ENCODE measurements around the gene ATP9B. TPM values are rescaled to one million over a fixed set of nuclear protein-coding genes. Genes with fewer than 3 reads are reported as not detected.
"Not testable (repeated sequence)": the region's sequence is repeated elsewhere in the genome, so short reads cannot be mapped to it uniquely, and the experiment has no call there.

ATP9B gene
- total and polyA plus RNA-seq, 7 donors: 6.5 to 66.5 (median 28.1) TPM

DNA sequence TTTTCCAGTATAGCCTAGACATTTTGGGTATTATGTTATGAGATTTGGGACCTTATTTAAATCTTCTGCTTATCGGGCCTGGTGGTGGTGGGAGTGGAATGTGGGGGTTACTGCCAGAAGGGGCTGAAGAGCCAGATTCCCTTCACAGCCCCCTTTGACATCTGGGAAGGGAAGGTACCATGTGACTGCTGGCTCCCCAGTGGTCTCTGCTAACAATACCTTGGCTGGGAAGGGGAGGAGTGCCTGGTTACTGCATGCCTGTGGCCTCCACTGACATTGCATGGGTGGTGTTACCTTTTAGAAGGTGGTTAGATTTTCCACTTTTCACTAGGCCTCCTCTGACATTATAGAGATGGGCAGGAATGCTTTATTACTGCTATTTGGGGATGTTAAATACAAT, 8.0 kb downstream of the ATP9B start:
- no peak overlapping the region for H3K27ac ChIP-seq
- H3K4me1 ChIP-seq: peaks cover 0 to 8% (median 0%) of the 10 kb centered on the region in 4 donors
- no peaks in the 10 kb centered on the region for H3K27me3 ChIP-seq
- no peak for DNase-seq
- peaks cover 0 to 9% (median 0%) of the 10 kb centered on the region in 4 donors for H3K36me3 ChIP-seq
- WGBS, 2 donors: 85 to 94% methylated on average over 1 of the region's 1 CpG
- H3K4me3 ChIP-seq: no peak overlapping the region
- H3K9me3 ChIP-seq: no peaks in the 10 kb centered on the region
- TF ChIP-seq POLR2AphosphoS5 (IDR thresholded peaks at IDR 0.05): no peak
- TF ChIP-seq POLR2A (IDR thresholded peaks at IDR 0.05): no peak
- TF ChIP-seq, protein P1, sequence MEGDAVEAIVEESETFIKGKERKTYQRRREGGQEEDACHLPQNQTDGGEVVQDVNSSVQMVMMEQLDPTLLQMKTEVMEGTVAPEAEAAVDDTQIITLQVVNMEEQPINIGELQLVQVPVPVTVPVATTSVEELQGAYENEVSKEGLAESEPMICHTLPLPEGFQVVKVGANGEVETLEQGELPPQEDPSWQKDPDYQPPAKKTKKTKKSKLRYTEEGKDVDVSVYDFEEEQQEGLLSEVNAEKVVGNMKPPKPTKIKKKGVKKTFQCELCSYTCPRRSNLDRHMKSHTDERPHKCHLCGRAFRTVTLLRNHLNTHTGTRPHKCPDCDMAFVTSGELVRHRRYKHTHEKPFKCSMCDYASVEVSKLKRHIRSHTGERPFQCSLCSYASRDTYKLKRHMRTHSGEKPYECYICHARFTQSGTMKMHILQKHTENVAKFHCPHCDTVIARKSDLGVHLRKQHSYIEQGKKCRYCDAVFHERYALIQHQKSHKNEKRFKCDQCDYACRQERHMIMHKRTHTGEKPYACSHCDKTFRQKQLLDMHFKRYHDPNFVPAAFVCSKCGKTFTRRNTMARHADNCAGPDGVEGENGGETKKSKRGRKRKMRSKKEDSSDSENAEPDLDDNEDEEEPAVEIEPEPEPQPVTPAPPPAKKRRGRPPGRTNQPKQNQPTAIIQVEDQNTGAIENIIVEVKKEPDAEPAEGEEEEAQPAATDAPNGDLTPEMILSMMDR (IDR thresholded peaks at IDR 0.05): no peak
- no peak for TF ChIP-seq EP300 (IDR thresholded peaks at IDR 0.05)
- intact Hi-C loops (cut with DNase I): no loop called here

DNA sequence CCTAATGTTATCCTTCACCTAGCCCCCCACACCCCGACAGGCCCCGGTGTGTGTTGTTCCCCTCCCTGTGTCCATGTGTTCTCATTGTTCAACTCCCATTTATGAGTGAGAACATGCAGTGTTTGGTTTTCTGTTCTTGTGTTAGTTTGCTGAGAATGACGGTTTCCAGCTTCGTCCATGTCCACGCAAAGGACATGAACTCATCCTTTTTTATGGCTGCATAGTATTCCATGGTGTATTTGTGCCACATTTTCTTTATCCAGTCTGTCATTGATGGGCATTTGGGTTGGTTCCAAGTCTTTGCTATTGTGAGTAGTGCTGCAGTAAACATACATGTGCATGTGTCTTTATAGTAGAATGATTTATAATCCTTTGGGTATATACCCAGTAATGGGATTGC, 9.6 kb downstream of the ATP9B start:
- H3K27ac ChIP-seq; DNase-seq; H3K4me3 ChIP-seq; H3K9me3 ChIP-seq; intact Hi-C loops (cut with DNase I); H3K4me1 ChIP-seq; H3K27me3 ChIP-seq: not testable (repeated sequence)
- peaks cover 0 to 16% (median 0%) of the 10 kb centered on the region in 4 donors for H3K36me3 ChIP-seq
- 94 to 96% methylated on average over 5 of the region's 5 CpGs for WGBS, 2 donors

DNA sequence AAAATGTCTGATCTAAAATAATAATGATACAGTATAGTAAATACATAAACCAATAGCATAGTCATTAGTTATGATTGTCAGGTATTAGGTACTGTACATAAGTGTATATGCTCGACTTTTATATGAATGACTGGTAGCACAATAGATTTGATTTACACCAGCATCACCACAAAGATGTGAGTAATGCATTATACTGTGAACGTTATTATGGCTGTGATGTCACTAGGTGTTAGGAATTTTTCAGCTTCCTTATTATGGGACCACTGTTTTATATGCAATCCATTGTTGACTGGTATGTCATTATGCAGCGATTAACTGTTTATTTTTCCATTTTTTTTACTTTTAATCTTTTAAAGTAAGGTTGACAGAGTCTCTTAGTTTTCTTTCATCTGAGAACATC, 23.7 kb downstream of the ATP9B start:
- H3K36me3 ChIP-seq: no peaks in the 10 kb centered on the region
- H3K4me3 ChIP-seq: no peak overlapping the region
- 45 to 77% methylated on average over 3 of the region's 3 CpGs for WGBS, 2 donors
- no peak overlapping the region for H3K27ac ChIP-seq
- no peaks in the 10 kb centered on the region for H3K9me3 ChIP-seq
- H3K4me1 ChIP-seq: peaks cover 0 to 5% (median 2%) of the 10 kb centered on the region in 4 donors
- TF ChIP-seq POLR2AphosphoS5 (IDR thresholded peaks at IDR 0.05): no peak
- no peak for TF ChIP-seq EP300 (IDR thresholded peaks at IDR 0.05)
- TF ChIP-seq, protein P1 (IDR thresholded peaks at IDR 0.05): no peak
- no peak for TF ChIP-seq POLR2A (IDR thresholded peaks at IDR 0.05)
- DNase-seq: no peak
- H3K27me3 ChIP-seq: no peaks in the 10 kb centered on the region
- intact Hi-C loops (cut with DNase I): no loop called here

DNA sequence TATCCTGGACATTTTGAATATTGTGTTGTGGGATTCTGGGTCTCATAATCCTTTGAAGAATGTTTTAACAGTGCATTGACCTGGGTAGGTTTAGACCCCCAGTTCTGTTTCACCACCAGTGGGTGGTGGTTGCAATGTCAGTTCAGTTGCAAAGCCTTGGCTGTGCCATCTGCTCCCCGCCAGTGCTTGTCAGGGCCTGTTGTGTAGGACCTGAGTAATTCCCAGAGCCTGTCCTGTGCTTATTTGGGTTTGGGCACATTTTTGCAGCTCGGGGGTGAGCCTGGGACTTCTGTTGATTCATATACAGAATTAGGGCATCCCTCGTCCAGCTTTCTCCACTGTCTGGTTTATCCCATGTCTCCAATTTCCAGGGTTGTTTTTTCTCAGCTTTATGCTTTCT, 24.8 kb downstream of the ATP9B start:
- no peak for TF ChIP-seq EP300 (IDR thresholded peaks at IDR 0.05)
- TF ChIP-seq POLR2AphosphoS5 (IDR thresholded peaks at IDR 0.05): no peak
- TF ChIP-seq, protein P1 (IDR thresholded peaks at IDR 0.05): no peak
- no peak for TF ChIP-seq POLR2A (IDR thresholded peaks at IDR 0.05)
- WGBS, 2 donors: 93 to 95% methylated on average over 3 of the region's 3 CpGs
- Histone ChIP-seq H3K9me3 (no peaks in the 10 kb centered on the region), H3K4me3 (no peak overlapping the region), H3K4me1 (peaks cover 0 to 5% (median 2%) of the 10 kb centered on the region in 4 donors), H3K27ac (no peak overlapping the region), H3K36me3 (no peaks in the 10 kb centered on the region), H3K27me3 (no peaks in the 10 kb centered on the region)
- intact Hi-C loops (cut with DNase I): no loop called here
- no peak for DNase-seq

DNA sequence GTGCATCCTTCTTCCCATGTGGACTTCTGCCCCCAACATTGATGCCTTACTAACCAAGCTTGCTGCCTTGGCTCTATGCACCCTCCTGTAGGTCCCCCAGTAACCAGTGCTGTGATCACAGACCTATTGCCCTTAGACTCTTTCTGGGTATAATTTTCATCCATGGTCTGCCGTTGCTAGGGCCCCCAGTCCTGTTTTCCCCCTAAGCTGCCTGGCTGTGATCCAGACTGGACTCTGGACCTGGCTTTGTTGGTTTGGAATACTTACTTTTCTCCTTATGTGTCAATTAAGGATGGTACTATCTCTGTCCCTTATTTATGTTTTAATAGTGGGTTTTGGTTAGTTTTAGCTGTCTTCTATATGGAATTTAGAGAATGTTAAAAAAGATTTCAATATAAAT, 26.0 kb downstream of the ATP9B start:
- intact Hi-C loops (cut with DNase I): no loop called here
- H3K9me3 ChIP-seq: no peaks in the 10 kb centered on the region
- TF ChIP-seq POLR2AphosphoS5 (IDR thresholded peaks at IDR 0.05) (no peak), POLR2A (IDR thresholded peaks at IDR 0.05) (no peak), EP300 (IDR thresholded peaks at IDR 0.05) (no peak)
- TF ChIP-seq, protein P1 (IDR thresholded peaks at IDR 0.05): no peak
- H3K27me3 ChIP-seq: no peaks in the 10 kb centered on the region
- no peak overlapping the region for H3K4me3 ChIP-seq
- H3K36me3 ChIP-seq: no peaks in the 10 kb centered on the region
- DNase-seq: no peak
- H3K27ac ChIP-seq: no peak overlapping the region
- H3K4me1 ChIP-seq: peaks cover 0 to 5% (median 2%) of the 10 kb centered on the region in 4 donors
- 26 to 63% methylated on average over 1 of the region's 1 CpG for WGBS, 2 donors

Data from sigmoid colon (tissue), 7 donors.